OCI-LY7 (cell line): Measurements from ENCODE around the gene LAGE3.

Experiments used
- EZH2phosphoT487 ChIP-seq: fragments of 200-600 bp; sonication (generic); IDR thresholded peaks from 2 replicates; pipeline ENCODE4 v1.6.1; 2018; ENCODE audit warnings: low read depth, borderline replicate concordance, mild to moderate bottlenecking, mixed run types, antibody characterized with exemption, low read length, moderate library complexity, mixed read lengths
- TF ChIP-seq, protein P1 (sequence below): fragments of 200-600 bp; sonication (generic); conservative IDR thresholded peaks from 2 replicates; pipeline ENCODE4 v1.5.1; 2014; ENCODE audit warnings: mild to moderate bottlenecking, antibody characterized with exemption, low read length, moderate library complexity, mixed read lengths

GRCh38 chrX:154511761-154512160 is 32.7 kb upstream of the LAGE3 start:
- no peak for TF ChIP-seq EZH2phosphoT487
- TF ChIP-seq, protein P1, sequence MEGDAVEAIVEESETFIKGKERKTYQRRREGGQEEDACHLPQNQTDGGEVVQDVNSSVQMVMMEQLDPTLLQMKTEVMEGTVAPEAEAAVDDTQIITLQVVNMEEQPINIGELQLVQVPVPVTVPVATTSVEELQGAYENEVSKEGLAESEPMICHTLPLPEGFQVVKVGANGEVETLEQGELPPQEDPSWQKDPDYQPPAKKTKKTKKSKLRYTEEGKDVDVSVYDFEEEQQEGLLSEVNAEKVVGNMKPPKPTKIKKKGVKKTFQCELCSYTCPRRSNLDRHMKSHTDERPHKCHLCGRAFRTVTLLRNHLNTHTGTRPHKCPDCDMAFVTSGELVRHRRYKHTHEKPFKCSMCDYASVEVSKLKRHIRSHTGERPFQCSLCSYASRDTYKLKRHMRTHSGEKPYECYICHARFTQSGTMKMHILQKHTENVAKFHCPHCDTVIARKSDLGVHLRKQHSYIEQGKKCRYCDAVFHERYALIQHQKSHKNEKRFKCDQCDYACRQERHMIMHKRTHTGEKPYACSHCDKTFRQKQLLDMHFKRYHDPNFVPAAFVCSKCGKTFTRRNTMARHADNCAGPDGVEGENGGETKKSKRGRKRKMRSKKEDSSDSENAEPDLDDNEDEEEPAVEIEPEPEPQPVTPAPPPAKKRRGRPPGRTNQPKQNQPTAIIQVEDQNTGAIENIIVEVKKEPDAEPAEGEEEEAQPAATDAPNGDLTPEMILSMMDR, result no peak
